Neutrophil (primary cell): Measurements from ENCODE around the gene PIGZ.

Experiments used
- H3K27ac ChIP-seq: fragments of 200-600 bp; sonication (generic); 2 replicates; pipeline ENCODE4 v1.5.1; 2016; ENCODE audit warnings: mild to moderate bottlenecking, moderate library complexity
- H3K27me3 ChIP-seq: fragments of 200-600 bp; sonication (generic); 2 replicates; pipeline ENCODE4 v1.6.0; 2016; ENCODE audit warnings: mild to moderate bottlenecking
- H3K36me3 ChIP-seq: fragments of 200-600 bp; sonication (generic); 2 replicates; pipeline ENCODE4 v1.5.1; 2017
- H3K4me1 ChIP-seq, 2 experiments: fragments of 200-600 bp in 1 of 2; sonication (generic) in 1 of 2; 1 replicate in 1 of 2; 2 replicates in 1 of 2; pipeline versions ENCODE4 v1.5.1 to v1.6.1; 2013 to 2016; ENCODE audit warnings: low read depth in 1 of 2, low read length in 1 of 2, mild to moderate bottlenecking in 1 of 2, moderate library complexity in 1 of 2; ENCODE audit not compliant: control insufficient read depth in 1 of 2, insufficient read depth in 1 of 2
- H3K4me3 ChIP-seq, 2 experiments: fragments of 200-600 bp in 1 of 2; sonication (generic) in 1 of 2; 1 replicate in 1 of 2; 2 replicates in 1 of 2; pipeline ENCODE4 v1.5.1; 2013 to 2016; ENCODE audit warnings: low read depth in 1 of 2, low read length in 1 of 2, mild to moderate bottlenecking in 1 of 2, moderate library complexity in 1 of 2
- H3K9me3 ChIP-seq: fragments of 200-600 bp; sonication (generic); 2 replicates; pipeline ENCODE4 v1.5.1; 2016
- TF ChIP-seq, protein P1 (sequence below): fragments of 200-600 bp; sonication (generic); IDR thresholded peaks from 2 replicates; pipeline ENCODE4 v1.5.1; 2016; ENCODE audit warnings: antibody characterized with exemption

Gene PIGZ

DNA sequence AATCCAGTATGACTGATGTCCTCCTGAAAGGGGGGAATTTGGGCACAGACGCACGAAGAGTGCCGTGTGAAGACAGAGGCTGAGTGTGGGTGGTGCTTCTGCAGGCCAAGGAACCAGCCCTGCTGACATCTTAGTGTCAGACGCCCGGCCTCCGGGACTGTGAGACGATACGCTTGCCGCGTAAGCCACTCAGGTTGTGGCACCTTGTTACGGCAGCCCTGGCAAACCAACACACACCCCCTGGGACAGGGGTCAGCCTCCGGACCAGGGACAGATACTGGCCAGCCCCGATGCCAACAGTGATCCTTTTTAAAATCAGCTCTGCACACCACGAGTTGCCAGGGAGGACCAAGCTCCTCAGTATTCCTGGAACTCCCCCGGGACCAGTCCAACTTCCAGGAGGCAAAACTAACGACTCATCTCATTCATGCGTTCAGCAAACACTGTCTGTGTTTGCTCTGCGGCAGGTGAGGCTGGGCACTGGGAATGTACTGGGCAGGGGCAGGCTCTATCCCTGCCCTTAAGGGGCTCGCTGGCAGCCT lies 21.2 kb upstream of the PIGZ start:
- Histone ChIP-seq H3K4me1 (no peaks in the 10 kb centered on the region), H3K27ac (no peak overlapping the region), H3K9me3 (no peaks in the 10 kb centered on the region), H3K36me3 (no peaks in the 10 kb centered on the region), H3K27me3 (peaks cover 8% of the 10 kb centered on the region), H3K4me3 (no peak overlapping the region)
- TF ChIP-seq, protein P1, sequence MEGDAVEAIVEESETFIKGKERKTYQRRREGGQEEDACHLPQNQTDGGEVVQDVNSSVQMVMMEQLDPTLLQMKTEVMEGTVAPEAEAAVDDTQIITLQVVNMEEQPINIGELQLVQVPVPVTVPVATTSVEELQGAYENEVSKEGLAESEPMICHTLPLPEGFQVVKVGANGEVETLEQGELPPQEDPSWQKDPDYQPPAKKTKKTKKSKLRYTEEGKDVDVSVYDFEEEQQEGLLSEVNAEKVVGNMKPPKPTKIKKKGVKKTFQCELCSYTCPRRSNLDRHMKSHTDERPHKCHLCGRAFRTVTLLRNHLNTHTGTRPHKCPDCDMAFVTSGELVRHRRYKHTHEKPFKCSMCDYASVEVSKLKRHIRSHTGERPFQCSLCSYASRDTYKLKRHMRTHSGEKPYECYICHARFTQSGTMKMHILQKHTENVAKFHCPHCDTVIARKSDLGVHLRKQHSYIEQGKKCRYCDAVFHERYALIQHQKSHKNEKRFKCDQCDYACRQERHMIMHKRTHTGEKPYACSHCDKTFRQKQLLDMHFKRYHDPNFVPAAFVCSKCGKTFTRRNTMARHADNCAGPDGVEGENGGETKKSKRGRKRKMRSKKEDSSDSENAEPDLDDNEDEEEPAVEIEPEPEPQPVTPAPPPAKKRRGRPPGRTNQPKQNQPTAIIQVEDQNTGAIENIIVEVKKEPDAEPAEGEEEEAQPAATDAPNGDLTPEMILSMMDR, result no peak

DNA sequence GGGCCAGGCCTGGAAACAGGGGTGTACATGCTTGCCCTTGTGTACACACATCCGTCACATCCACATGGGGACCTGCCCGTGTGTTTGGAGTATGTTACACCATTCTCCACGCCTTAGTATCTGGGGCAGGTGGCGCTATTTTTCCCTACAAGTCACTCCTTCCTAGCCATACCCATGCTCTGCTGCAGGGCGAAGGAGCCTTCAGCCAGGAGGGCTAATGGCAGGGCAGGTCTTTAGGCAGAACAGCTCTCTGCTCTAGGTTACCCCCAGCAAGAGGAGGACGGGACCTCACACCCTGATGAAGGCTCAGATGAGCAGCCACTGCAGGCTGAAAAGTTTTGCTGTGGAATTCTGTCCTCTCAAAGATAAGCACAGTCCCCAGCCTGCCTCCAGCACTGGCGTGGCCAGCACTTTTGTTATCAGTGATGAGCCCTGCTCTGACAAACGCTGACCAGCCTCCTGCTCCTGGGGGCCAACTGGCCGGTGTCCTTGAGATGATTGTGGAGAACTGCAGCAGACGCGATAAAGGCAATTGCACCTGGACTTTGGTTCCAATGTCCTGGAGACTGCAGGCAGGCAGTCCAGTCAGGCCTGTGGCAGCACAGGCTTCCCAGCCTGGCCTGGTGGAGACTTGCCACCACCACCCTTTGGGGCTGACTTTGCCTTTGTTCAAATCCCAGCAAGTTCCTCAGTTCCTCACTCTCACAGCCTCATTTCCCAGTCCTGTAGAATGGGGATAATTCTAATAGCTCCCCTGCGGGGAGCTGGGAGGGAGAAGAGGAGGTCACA lies 19.8 kb upstream of the PIGZ start:
- H3K4me3 ChIP-seq, result no peak overlapping the region
- TF ChIP-seq, protein P1, result no peak

DNA sequence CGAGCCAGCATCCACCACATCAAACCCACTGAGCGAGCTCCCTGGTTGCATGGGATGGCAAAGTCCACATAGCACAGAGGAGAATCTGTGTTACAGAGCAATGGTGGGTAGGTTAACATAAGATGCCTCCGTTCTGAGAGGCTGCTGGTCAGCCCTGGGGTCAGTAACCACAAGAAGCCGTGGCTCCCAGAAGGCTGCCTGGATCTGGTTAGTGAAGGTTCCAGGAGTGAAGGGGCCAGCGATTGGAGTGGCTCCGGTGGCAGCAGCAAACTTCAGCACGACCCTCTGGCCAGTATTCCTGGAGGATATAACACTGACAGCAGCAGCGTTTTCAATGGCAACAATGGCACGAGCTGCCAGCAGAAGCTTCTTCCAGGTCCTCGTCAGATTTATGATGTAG lies 18.4 kb upstream of the PIGZ start:
- H3K9me3 ChIP-seq, result no peaks in the 10 kb centered on the region
- H3K27ac ChIP-seq, result no peak overlapping the region
- H3K36me3 ChIP-seq, result no peaks in the 10 kb centered on the region
- no peak overlapping the region for H3K4me3 ChIP-seq
- H3K27me3 ChIP-seq, result peaks cover 8% of the 10 kb centered on the region
- TF ChIP-seq, protein P1, result no peak
- H3K4me1 ChIP-seq, result no peaks in the 10 kb centered on the region

More for the DNA sequence above, 19.8 kb upstream of the PIGZ start:
- Histone ChIP-seq H3K36me3 (no peaks in the 10 kb centered on the region), H3K4me1 (no peaks in the 10 kb centered on the region), H3K9me3 (no peaks in the 10 kb centered on the region), H3K27me3 (peaks cover 8% of the 10 kb centered on the region), H3K27ac (no peak overlapping the region)

DNA sequence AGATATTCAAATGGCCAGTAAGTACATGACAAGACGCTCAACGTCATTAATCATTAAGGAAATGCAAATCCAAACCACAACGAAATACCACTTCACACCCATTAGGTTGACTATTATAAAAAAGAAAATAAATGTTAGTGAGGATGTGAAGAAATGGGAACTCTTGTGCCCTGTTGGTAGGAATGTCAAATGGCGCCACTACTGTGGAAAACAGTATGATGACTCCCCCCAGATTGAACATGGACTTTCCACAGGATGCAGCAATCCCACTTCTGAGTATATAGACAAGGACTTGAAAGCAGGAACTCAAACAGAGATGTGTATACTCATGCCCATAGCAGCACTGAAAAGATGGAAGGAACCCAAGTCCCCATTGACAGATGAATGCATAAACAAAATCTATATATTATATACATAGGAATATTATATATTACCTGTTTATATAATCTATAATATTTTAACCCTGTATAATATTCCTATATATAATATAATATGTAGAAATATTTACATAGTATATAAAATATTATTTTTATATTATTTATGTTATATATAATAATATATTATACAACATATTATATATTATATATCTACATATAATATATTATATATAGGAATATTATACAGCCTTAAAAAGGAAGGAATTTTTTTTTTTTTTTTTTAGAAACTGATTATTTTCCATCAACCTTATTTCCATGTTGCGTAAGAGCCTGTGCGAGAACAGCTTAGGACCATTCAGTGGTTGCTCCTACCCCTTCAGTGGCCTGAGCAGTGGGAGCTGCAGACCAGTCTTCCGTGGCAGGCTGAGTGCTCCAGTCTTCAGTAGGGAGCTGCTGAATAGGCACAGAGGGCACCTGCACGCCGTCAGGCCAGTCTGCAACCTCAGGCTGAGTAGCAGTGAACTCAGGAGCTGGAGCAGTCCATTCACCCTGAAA lies 17.6 kb upstream of the PIGZ start:
- Histone ChIP-seq H3K4me1 (no peaks in the 10 kb centered on the region), H3K27ac (no peak overlapping the region), H3K27me3 (peaks cover 8% of the 10 kb centered on the region), H3K9me3 (no peaks in the 10 kb centered on the region), H3K36me3 (no peaks in the 10 kb centered on the region), H3K4me3 (no peak overlapping the region)
- TF ChIP-seq, protein P1, result no peak

DNA sequence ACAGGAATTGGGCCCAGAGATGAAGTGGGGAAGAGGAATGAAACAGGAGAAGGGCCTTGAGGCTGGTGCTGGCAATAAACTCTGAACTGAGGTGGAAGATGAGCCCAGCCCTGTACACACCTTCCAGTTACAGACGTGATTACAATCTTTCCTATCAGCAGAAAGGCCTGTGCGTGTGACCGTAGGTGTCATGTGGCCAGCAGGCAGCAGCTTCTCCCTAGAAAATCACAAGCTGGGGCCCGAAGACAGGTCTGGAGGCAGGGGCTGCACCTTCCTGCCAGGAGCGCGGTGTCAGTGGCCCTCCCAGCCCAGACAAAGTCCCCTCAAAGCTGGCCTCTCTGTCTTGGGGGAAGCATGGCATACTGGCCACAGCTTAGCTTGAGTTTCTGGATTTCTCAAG lies 16.7 kb upstream of the PIGZ start:
- Histone ChIP-seq H3K9me3 (no peaks in the 10 kb centered on the region), H3K4me1 (no peaks in the 10 kb centered on the region), H3K27ac (no peak overlapping the region), H3K36me3 (no peaks in the 10 kb centered on the region), H3K4me3 (no peak overlapping the region), H3K27me3 (peaks cover 8% of the 10 kb centered on the region)
- TF ChIP-seq, protein P1, result no peak
